Karpas-422 (cell line): ENCODE results near the gene SLC6A14. TPM values are rescaled to one million over a fixed set of nuclear protein-coding genes. Genes with fewer than 3 reads are reported as not detected.

Experiments
- DNase-seq: peaks from one replicate; pipeline ENCODE4 v3.0.0-alpha.2; 2015
- H2AFZ ChIP-seq: fragments of 200-600 bp; sonication (generic); 2 replicates; pipeline ENCODE4 v1.6.1; 2014; ENCODE audit warnings: antibody characterized with exemption, low read length, mixed read lengths
- H3K27ac ChIP-seq: fragments of 200-600 bp; sonication (generic); 2 replicates; pipeline ENCODE4 v1.5.1; 2014; ENCODE audit warnings: mild to moderate bottlenecking, low read length, moderate library complexity
- H3K27me3 ChIP-seq: fragments of 200-600 bp; sonication (generic); 2 replicates; pipeline ENCODE4 v1.6.1; 2014; ENCODE audit warnings: low read length, mixed read lengths
- H3K36me3 ChIP-seq: fragments of 200-600 bp; sonication (generic); 2 replicates; pipeline ENCODE4 v1.6.1; 2014; ENCODE audit warnings: low read length, mixed read lengths; ENCODE audit not compliant: insufficient read depth
- H3K4me1 ChIP-seq: fragments of 200-600 bp; sonication (generic); 2 replicates; pipeline ENCODE4 v1.6.1; 2014; ENCODE audit warnings: mild to moderate bottlenecking, low read length, mixed read lengths
- H3K4me2 ChIP-seq: fragments of 200-600 bp; sonication (generic); 2 replicates; pipeline ENCODE4 v1.6.1; 2014; ENCODE audit warnings: low read length, low read depth, mild to moderate bottlenecking; ENCODE audit not compliant: poor library complexity, severe bottlenecking
- H3K4me3 ChIP-seq: fragments of 200-600 bp; sonication (generic); 2 replicates; pipeline ENCODE4 v1.5.1; 2014; ENCODE audit warnings: mild to moderate bottlenecking, antibody characterized with exemption, low read length, mixed read lengths
- H3K79me2 ChIP-seq: fragments of 200-600 bp; sonication (generic); 2 replicates; pipeline ENCODE4 v1.6.1; 2014; ENCODE audit warnings: mild to moderate bottlenecking, low read length, mixed read lengths
- H3K9ac ChIP-seq: fragments of 200-600 bp; sonication (generic); 2 replicates; pipeline ENCODE4 v1.6.0; 2014; ENCODE audit warnings: low read length
- H3K9me2 ChIP-seq: fragments of 200-600 bp; sonication (generic), shearing (Covaris generic); replicated peaks from 2 replicates; pipeline ENCODE4 v1.6.0; 2014; ENCODE audit warnings: mild to moderate bottlenecking, low read length, moderate library complexity; ENCODE audit not compliant: insufficient read depth
- H3K9me3 ChIP-seq: fragments of 300-700, 200-600 bp; sonication (generic); 2 replicates; pipeline ENCODE4 v1.6.1; 2014; ENCODE audit warnings: low read length, mixed read lengths
- H4K20me1 ChIP-seq: fragments of 200-600 bp; sonication (generic); 2 replicates; pipeline ENCODE4 v1.6.1; 2014; ENCODE audit warnings: mild to moderate bottlenecking, antibody characterized with exemption, low read length, low read depth; ENCODE audit not compliant: insufficient read depth
- total RNA-seq: library from RNA; depleted of rRNA; stranded (reverse); fragments of >200 nt; shearing (Covaris generic); gene quantifications from 2 replicates; pipeline ENCODE4 v1.2.3, GENCODE V29; 2014; ENCODE audit warnings: low replicate concordance; rRNA removed

Gene SLC6A14, protein sequence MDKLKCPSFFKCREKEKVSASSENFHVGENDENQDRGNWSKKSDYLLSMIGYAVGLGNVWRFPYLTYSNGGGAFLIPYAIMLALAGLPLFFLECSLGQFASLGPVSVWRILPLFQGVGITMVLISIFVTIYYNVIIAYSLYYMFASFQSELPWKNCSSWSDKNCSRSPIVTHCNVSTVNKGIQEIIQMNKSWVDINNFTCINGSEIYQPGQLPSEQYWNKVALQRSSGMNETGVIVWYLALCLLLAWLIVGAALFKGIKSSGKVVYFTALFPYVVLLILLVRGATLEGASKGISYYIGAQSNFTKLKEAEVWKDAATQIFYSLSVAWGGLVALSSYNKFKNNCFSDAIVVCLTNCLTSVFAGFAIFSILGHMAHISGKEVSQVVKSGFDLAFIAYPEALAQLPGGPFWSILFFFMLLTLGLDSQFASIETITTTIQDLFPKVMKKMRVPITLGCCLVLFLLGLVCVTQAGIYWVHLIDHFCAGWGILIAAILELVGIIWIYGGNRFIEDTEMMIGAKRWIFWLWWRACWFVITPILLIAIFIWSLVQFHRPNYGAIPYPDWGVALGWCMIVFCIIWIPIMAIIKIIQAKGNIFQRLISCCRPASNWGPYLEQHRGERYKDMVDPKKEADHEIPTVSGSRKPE
- not detected in 2 replicates for total RNA-seq

DNA sequence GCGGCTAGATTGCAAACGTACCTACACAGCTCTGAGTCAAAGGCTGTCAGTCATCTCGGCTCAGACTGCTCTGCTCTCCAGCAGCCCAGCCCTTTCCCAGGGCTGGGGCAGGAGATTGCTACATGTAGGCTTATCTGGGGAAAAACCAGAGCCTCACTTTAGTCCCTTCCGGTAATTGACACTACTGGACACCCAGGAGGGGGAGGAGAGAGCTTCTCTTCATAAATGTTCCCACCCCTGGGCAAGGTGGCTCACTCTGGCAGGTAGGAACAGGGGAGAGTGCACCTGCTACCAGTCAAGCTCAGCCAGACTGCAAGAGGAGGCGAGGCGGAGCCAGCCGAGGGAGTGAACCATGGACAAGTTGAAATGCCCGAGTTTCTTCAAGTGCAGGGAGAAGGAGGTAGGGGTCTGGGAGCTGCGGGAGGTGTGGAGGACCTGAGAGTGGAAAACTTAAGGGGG is at the start of gene SLC6A14:
SLC6A14 (plus strand) TSS at position 249 of the 459 bp plus-strand sequence; CDS start at position 353, 104 bp downstream.
- H3K36me3 ChIP-seq, result no peaks in the 10 kb centered on the region
- no peak for DNase-seq
- no peak within 1 kb of the TSS for H2AFZ ChIP-seq
- no peak within 1 kb of the TSS for H3K27ac ChIP-seq
- H3K79me2 ChIP-seq, result no peaks in the 10 kb centered on the region
- no peak within 1 kb of the TSS for H3K9ac ChIP-seq
- no peaks in the 10 kb centered on the region for H3K27me3 ChIP-seq
- no peaks in the 10 kb centered on the region for H3K4me1 ChIP-seq
- H3K9me2 ChIP-seq, result no peaks in the 10 kb centered on the region
- H3K9me3 ChIP-seq, result no peaks in the 10 kb centered on the region
- H3K4me3 ChIP-seq, result no peak within 1 kb of the TSS
- no peak within 1 kb of the TSS for H3K4me2 ChIP-seq
- H4K20me1 ChIP-seq, result no peaks in the 10 kb centered on the region

DNA sequence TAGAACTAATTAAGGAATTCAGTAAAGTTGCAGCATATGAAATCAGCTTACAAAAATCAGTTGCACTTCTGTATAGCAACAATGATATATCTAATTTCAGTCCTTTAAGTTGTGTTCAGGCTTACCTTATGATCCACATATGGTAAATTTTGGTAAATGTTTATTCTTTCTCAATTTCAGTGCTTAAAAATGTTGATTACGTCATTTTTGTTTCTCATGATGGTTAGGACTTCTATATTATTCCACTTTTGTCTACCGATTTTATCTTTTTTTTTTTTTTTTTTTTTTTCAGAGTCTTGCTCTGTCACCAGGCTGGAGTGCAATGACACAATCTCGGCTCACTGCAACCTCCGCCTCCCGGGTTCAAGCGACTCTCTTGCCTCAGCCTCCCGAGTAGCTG is 40.7 kb upstream of the SLC6A14 start:
- H3K9me3 ChIP-seq, result no peaks in the 10 kb centered on the region
- H3K9me2 ChIP-seq, result no peaks in the 10 kb centered on the region
- no peak for DNase-seq
- H4K20me1 ChIP-seq, result no peaks in the 10 kb centered on the region
- no peaks in the 10 kb centered on the region for H3K36me3 ChIP-seq
- no peak overlapping the region for H2AFZ ChIP-seq
- no peaks in the 10 kb centered on the region for H3K4me1 ChIP-seq
- H3K79me2 ChIP-seq, result no peaks in the 10 kb centered on the region
- no peak overlapping the region for H3K4me3 ChIP-seq
- H3K4me2 ChIP-seq, result no peak overlapping the region
- no peak overlapping the region for H3K27ac ChIP-seq
- no peak overlapping the region for H3K9ac ChIP-seq
- no peaks in the 10 kb centered on the region for H3K27me3 ChIP-seq

DNA sequence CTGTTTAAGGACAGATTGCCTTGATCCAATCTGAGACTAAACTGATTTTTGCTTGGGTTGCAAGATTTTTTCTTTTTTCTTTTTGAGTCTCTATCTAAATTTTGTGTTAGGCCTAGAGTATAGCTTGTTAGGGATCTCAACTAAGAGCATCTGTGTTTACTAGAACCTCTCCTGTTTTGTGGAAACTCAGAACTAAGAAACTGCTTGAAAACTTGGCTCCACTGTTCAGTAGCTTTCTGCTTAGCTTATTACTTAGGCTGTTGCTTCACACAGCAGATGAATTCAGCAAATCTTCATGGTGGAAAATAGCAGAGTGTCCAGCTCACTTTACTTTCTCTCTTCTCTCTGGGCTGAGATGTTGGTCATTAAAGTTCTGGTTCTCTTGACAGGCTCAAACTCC is 36.7 kb upstream of the SLC6A14 start:
- Histone ChIP-seq H3K27me3 (no peaks in the 10 kb centered on the region), H3K9ac (no peak overlapping the region), H3K9me2 (no peaks in the 10 kb centered on the region), H3K4me3 (no peak overlapping the region), H3K36me3 (no peaks in the 10 kb centered on the region), H2AFZ (no peak overlapping the region), H3K27ac (no peak overlapping the region), H3K9me3 (no peaks in the 10 kb centered on the region), H3K4me1 (no peaks in the 10 kb centered on the region), H3K4me2 (no peak overlapping the region), H3K79me2 (no peaks in the 10 kb centered on the region), H4K20me1 (no peaks in the 10 kb centered on the region)
- DNase-seq, result no peak

DNA sequence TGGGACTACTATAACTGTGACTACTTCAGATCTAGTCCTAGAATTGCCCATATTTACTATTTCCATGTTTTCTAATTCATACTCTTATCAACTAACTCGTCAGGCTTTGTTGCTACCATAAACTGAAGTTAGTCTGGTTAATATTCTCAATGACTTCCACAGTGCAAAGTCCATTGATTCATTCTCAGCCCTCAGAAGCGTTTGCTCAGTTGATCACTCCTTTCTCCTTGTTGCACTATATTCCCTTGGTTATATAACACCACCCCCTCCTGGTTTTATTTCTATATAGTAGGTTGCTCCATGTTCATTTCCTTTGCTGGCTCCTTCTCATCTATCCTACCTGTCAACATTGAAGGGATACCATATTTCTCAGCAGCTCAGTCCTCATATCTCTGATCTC is 27.2 kb upstream of the SLC6A14 start:
- Histone ChIP-seq H3K9ac (no peak overlapping the region), H3K9me2 (no peaks in the 10 kb centered on the region), H2AFZ (no peak overlapping the region), H3K79me2 (no peaks in the 10 kb centered on the region), H3K27me3 (no peaks in the 10 kb centered on the region), H4K20me1 (no peaks in the 10 kb centered on the region), H3K4me3 (no peak overlapping the region), H3K4me1 (no peaks in the 10 kb centered on the region), H3K9me3 (no peaks in the 10 kb centered on the region), H3K4me2 (no peak overlapping the region), H3K36me3 (no peaks in the 10 kb centered on the region), H3K27ac (no peak overlapping the region)
- no peak for DNase-seq

DNA sequence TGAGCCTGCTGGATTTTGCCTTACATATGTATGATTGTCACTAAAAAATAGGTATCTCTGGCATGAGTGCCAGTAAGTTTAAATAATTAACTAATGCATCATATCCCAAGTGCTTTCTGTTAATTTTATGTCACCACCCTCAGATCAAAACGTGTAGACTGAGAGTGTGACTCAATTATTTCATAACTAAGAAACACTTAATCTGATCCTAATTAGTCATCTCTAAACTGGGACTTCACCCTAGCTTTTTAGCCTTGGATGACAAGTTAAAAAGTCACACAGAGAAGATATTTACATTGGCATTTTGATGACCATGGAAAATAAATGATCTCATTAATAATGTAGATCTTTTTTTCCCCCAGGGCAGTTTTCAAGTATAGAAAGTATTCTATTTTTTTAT is 23.1 kb upstream of the SLC6A14 start:
- Histone ChIP-seq H3K9ac (no peak overlapping the region), H3K36me3 (no peaks in the 10 kb centered on the region), H4K20me1 (no peaks in the 10 kb centered on the region), H3K79me2 (no peaks in the 10 kb centered on the region), H3K9me2 (no peaks in the 10 kb centered on the region), H3K4me3 (no peak overlapping the region), H3K4me1 (no peaks in the 10 kb centered on the region), H2AFZ (no peak overlapping the region), H3K4me2 (no peak overlapping the region), H3K27ac (no peak overlapping the region), H3K27me3 (no peaks in the 10 kb centered on the region), H3K9me3 (no peaks in the 10 kb centered on the region)
- no peak for DNase-seq

DNA sequence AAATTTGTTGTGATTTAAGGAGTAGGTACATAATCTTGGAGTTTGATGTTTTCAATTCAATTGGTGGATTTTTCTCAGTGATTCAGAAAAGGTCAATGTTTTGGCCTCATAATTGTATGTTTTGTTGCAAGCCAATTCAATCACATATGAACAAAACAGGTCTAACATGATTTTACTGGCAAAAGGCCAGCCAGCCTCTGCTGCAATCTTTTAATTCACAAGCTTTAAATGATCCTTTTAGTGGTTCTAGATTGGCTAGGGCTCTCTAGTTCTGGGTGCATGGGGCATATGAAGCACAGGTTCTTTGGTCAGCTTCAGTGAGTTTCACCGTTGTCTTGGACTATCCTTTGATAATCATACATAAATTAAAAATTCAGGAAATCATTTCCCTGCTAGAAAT is 19.2 kb upstream of the SLC6A14 start:
- no peak overlapping the region for H3K27ac ChIP-seq
- no peaks in the 10 kb centered on the region for H3K79me2 ChIP-seq
- H2AFZ ChIP-seq, result no peak overlapping the region
- no peak for DNase-seq
- H3K4me2 ChIP-seq, result no peak overlapping the region
- no peak overlapping the region for H3K9ac ChIP-seq
- no peaks in the 10 kb centered on the region for H3K9me3 ChIP-seq
- H3K36me3 ChIP-seq, result no peaks in the 10 kb centered on the region
- no peaks in the 10 kb centered on the region for H3K9me2 ChIP-seq
- H3K4me3 ChIP-seq, result no peak overlapping the region
- no peaks in the 10 kb centered on the region for H3K4me1 ChIP-seq
- no peaks in the 10 kb centered on the region for H3K27me3 ChIP-seq
- H4K20me1 ChIP-seq, result no peaks in the 10 kb centered on the region

DNA sequence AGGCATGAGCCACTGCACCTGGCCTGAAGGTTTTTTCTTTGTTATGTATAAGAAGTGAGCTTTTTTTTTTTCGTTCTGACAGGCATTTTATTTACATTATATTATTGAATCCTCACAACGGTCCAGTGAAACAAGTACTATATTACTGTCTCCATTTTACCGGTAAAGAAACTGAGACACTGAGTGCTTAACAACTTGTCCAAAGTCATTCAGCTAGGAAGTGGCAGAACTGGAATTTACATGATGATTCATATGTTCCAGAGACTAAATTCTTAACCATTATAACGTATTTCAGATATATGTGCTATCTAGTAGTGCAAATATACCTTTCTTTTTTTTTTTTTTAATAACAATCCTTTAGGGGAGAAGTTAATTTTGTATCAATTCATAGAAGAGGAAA is 18.4 kb upstream of the SLC6A14 start:
- H3K9me3 ChIP-seq, result no peaks in the 10 kb centered on the region

DNA sequence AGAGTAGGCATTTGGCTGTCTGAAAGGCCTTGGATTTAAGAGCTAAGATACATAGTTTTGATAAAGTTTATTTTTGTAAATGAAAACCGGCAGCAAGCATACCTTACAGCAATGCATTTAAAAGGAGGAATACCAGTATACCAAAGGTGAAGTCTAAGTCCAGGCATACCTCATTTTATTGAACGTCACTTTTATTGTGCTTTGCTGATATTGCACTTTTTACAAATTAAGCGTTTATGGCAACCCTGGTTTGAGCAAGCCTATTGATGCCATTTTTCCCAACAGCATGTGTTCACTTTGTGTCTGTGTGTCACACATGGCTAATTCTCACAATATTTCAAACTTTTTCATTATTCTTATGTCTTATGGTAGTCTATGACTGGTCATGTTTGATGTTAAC is 8.4 kb upstream of the SLC6A14 start:
- H3K9me2 ChIP-seq, result no peaks in the 10 kb centered on the region
- H4K20me1 ChIP-seq, result no peaks in the 10 kb centered on the region
- no peak overlapping the region for H3K27ac ChIP-seq
- H3K36me3 ChIP-seq, result no peaks in the 10 kb centered on the region
- no peaks in the 10 kb centered on the region for H3K9me3 ChIP-seq
- no peaks in the 10 kb centered on the region for H3K79me2 ChIP-seq
- H3K4me1 ChIP-seq, result no peaks in the 10 kb centered on the region
- H3K4me2 ChIP-seq, result no peak overlapping the region
- no peaks in the 10 kb centered on the region for H3K27me3 ChIP-seq
- no peak for DNase-seq
- no peak overlapping the region for H2AFZ ChIP-seq
- H3K4me3 ChIP-seq, result no peak overlapping the region
- no peak overlapping the region for H3K9ac ChIP-seq

More for the DNA sequence above, 18.4 kb upstream of the SLC6A14 start:
- no peaks in the 10 kb centered on the region for H3K4me1 ChIP-seq
- H4K20me1 ChIP-seq, result no peaks in the 10 kb centered on the region
- H3K27ac ChIP-seq, result no peak overlapping the region
- no peak overlapping the region for H3K9ac ChIP-seq
- no peak overlapping the region for H2AFZ ChIP-seq
- H3K4me2 ChIP-seq, result no peak overlapping the region
- H3K4me3 ChIP-seq, result no peak overlapping the region
- no peaks in the 10 kb centered on the region for H3K9me2 ChIP-seq
- no peaks in the 10 kb centered on the region for H3K79me2 ChIP-seq
- no peaks in the 10 kb centered on the region for H3K27me3 ChIP-seq
- no peak for DNase-seq
- no peaks in the 10 kb centered on the region for H3K36me3 ChIP-seq
